GM23338 (cell line): Measurements from ENCODE around the gene ZCCHC24. TPM values are rescaled to one million over a fixed set of nuclear protein-coding genes. Genes with fewer than 3 reads are reported as not detected.

Experiments
- ATAC-seq: fragments of 200-7000 bp; cut with Tn5 transposase; 3 replicates; pipeline ENCODE4 v1.9.1; 2020
- DNase-seq: peaks from one replicate; pipeline ENCODE4 v3.0.0-alpha.2; 2015; ENCODE audit warnings: low spot score
- H2AFZ ChIP-seq: fragments of 200-600 bp; sonication (generic); 2 replicates; pipeline ENCODE4 v1.8.0; 2016; ENCODE audit warnings: antibody characterized with exemption, mild to moderate bottlenecking, moderate library complexity
- H3F3A ChIP-seq: fragments of 200-600 bp; sonication (generic); replicated peaks from 2 replicates; pipeline ENCODE4 v1.8.0; 2017; ENCODE audit warnings: antibody characterized with exemption, mixed run types, low read depth
- H3K27ac ChIP-seq: fragments of 200-600 bp; sonication (generic); 2 replicates; pipeline ENCODE4 v1.6.1; 2016; ENCODE audit warnings: low read depth
- H3K27me3 ChIP-seq: fragments of 200-600 bp; sonication (generic); 2 replicates; pipeline ENCODE4 v1.8.0; 2016; ENCODE audit warnings: mild to moderate bottlenecking, mixed run types, moderate library complexity; ENCODE audit not compliant: insufficient read depth
- H3K36me3 ChIP-seq: fragments of 200-600 bp; sonication (generic); 2 replicates; pipeline ENCODE4 v1.8.0; 2016; ENCODE audit warnings: mild to moderate bottlenecking; ENCODE audit not compliant: insufficient read depth
- H3K4me1 ChIP-seq: fragments of 200-600 bp; sonication (generic); 2 replicates; pipeline ENCODE4 v1.8.0; 2016; ENCODE audit warnings: mild to moderate bottlenecking, moderate library complexity; ENCODE audit not compliant: insufficient read depth
- H3K4me2 ChIP-seq: fragments of 200-600 bp; sonication (generic); 2 replicates; pipeline ENCODE4 v1.7.1; 2017; ENCODE audit warnings: mixed run types
- H3K4me3 ChIP-seq: fragments of 200-600 bp; sonication (generic); 2 replicates; pipeline ENCODE4 v1.6.1; 2016; ENCODE audit warnings: mixed run types
- H3K79me2 ChIP-seq: fragments of 200-600 bp; sonication (generic); replicated peaks from 2 replicates; pipeline ENCODE4 v1.8.0; 2017; ENCODE audit warnings: mild to moderate bottlenecking; ENCODE audit not compliant: insufficient read depth
- H3K9me2 ChIP-seq: fragments of 200-600 bp; sonication (generic); 2 replicates; pipeline ENCODE4 v1.8.0; 2017; ENCODE audit not compliant: insufficient read depth
- H4K20me1 ChIP-seq: fragments of 200-600 bp; sonication (generic); replicated peaks from 2 replicates; pipeline ENCODE4 v1.8.0; 2017; ENCODE audit warnings: mild to moderate bottlenecking; ENCODE audit not compliant: insufficient read depth
- H3K27ac Mint-ChIP-seq: 2 replicates; pipeline ENCODE4 v1.8.0; 2020; ENCODE audit warnings: inconsistent platforms, mild to moderate bottlenecking, moderate library complexity, mixed read lengths
- H3K27me3 Mint-ChIP-seq: 3 replicates; pipeline ENCODE4 v1.8.0; 2022; ENCODE audit warnings: low read depth, mild to moderate bottlenecking, moderate library complexity, mixed read lengths, inconsistent platforms; ENCODE audit not compliant: insufficient read depth, poor library complexity
- H3K36me3 Mint-ChIP-seq: 3 replicates; pipeline ENCODE4 v1.8.0; 2021; ENCODE audit warnings: low read depth, mild to moderate bottlenecking, inconsistent platforms, moderate library complexity, mixed read lengths
- H3K4me1 Mint-ChIP-seq: 3 replicates; pipeline ENCODE4 v1.8.0; 2020; ENCODE audit warnings: mild to moderate bottlenecking, inconsistent platforms, mixed read lengths
- H3K4me3 Mint-ChIP-seq: 3 replicates; pipeline ENCODE4 v1.8.0; 2021; ENCODE audit warnings: moderate library complexity, mild to moderate bottlenecking, inconsistent platforms, mixed read lengths
- H3K9me3 Mint-ChIP-seq: 3 replicates; pipeline ENCODE4 v1.8.0; 2020; ENCODE audit warnings: moderate library complexity, mild to moderate bottlenecking, inconsistent platforms, mixed read lengths
- CTCF ChIP-seq, 2 experiments: fragments of 200-600 bp in 1 of 2; sonication (generic) in 1 of 2; conservative IDR thresholded peaks; 2 replicates each; pipeline versions ENCODE4 v1.5.1 to v1.6.1; 2016 to 2017; ENCODE audit warnings: antibody characterized with exemption in 2 of 2, low read depth in 2 of 2, mild to moderate bottlenecking in 2 of 2, moderate library complexity in 1 of 2
- EZH2 ChIP-seq: fragments of 200-600 bp; sonication (generic); IDR thresholded peaks from one replicate; pipeline ENCODE4 v1.8.0; 2017; ENCODE audit warnings: antibody characterized with exemption, mild to moderate bottlenecking, low read depth; ENCODE audit not compliant: unreplicated experiment
- JUNB ChIP-seq: IDR thresholded peaks from one replicate; pipeline ENCODE4 v1.6.1; 2016; ENCODE audit warnings: antibody characterized with exemption; ENCODE audit not compliant: unreplicated experiment
- NANOG ChIP-seq: IDR thresholded peaks from 2 replicates; pipeline ENCODE4 v1.6.1; 2016; ENCODE audit warnings: antibody characterized with exemption, borderline replicate concordance
- REST ChIP-seq: IDR thresholded peaks from one replicate; pipeline ENCODE4 v1.6.1; 2018; ENCODE audit warnings: antibody characterized with exemption; ENCODE audit not compliant: unreplicated experiment
- STAT1 ChIP-seq: IDR thresholded peaks from one replicate; pipeline ENCODE4 v1.6.1; 2016; ENCODE audit warnings: antibody characterized with exemption; ENCODE audit not compliant: unreplicated experiment
- polyA plus RNA-seq: library from polyadenylated mRNA; unstranded; fragments of >200 nt; fragmentation: Nextera tagmentation; extraction: Ambion mirVana; gene quantifications from 2 replicates; pipeline ENCODE4 v1.2.1, GENCODE V29; 2016
- total RNA-seq: library from RNA; depleted of rRNA; stranded (reverse); fragments of >200 nt; shearing (Covaris generic); gene quantifications from 2 replicates; pipeline ENCODE4 v1.2.3, GENCODE V29; 2014

The ZCCHC24 gene
- total and polyA plus RNA-seq, 2 experiments from 2014 or later = 2.0 to 10.1 TPM

GRCh38 chr10:79468841-79469585, 23.6 kb upstream of the ZCCHC24 start (continued):
- no peak for TF ChIP-seq REST
- TF ChIP-seq JUNB = no peak
- TF ChIP-seq STAT1 = no peak
- TF ChIP-seq CTCF (conservative IDR thresholded peaks at IDR 0.05; ENCODE audit: low read depth in 2 of 2) = no peak
- no peak for TF ChIP-seq EZH2

- Mint-ChIP-seq H3K36me3 (no peaks in the 10 kb centered on the region), H3K4me3 (no peak overlapping the region), H3K27ac (no peak overlapping the region), H3K4me1 (no peaks in the 10 kb centered on the region; the same call in 2 of the 3 replicates), H3K9me3 (no peaks in the 10 kb centered on the region), H3K27me3 (peaks cover 4% of the 10 kb centered on the region)
- Histone ChIP-seq H3K36me3 (no peaks in the 10 kb centered on the region), H3K4me2 (no peak overlapping the region), H4K20me1 (no peaks in the 10 kb centered on the region), H3K9me2 (no peaks in the 10 kb centered on the region), H3K79me2 (no peaks in the 10 kb centered on the region), H3K4me3 (no peak overlapping the region), H2AFZ (no peak overlapping the region), H3K27me3 (no peaks in the 10 kb centered on the region), H3K27ac (no peak overlapping the region), H3K4me1 (no peaks in the 10 kb centered on the region), H3F3A (no peaks in the 10 kb centered on the region)
- DNase-seq (no peak), ATAC-seq (peak; percentile 25; the same call in 2 of the 3 replicates)
- TF ChIP-seq CTCF (conservative IDR thresholded peaks at IDR 0.05; ENCODE audit: low read depth in 2 of 2) (0 out of 4 replicates have a peak, but pooled peaks of 1 of the 2 experiments have one; percentile 2), NANOG (no peak)
These were observed 22.7 kb upstream of the ZCCHC24 start for GRCh38 chr10:79468015-79468560.
